ENCODE results near the gene MCTP1. TPM values are rescaled to one million over a fixed set of nuclear protein-coding genes. Genes with fewer than 3 reads are reported as not detected.
A peak's percentile ranks its signal among the peaks of the same experiment; 100 is the strongest.

The MCTP1 gene
- total RNA-seq, 1 donor from 2014 or later: 1.9 TPM

DNA sequence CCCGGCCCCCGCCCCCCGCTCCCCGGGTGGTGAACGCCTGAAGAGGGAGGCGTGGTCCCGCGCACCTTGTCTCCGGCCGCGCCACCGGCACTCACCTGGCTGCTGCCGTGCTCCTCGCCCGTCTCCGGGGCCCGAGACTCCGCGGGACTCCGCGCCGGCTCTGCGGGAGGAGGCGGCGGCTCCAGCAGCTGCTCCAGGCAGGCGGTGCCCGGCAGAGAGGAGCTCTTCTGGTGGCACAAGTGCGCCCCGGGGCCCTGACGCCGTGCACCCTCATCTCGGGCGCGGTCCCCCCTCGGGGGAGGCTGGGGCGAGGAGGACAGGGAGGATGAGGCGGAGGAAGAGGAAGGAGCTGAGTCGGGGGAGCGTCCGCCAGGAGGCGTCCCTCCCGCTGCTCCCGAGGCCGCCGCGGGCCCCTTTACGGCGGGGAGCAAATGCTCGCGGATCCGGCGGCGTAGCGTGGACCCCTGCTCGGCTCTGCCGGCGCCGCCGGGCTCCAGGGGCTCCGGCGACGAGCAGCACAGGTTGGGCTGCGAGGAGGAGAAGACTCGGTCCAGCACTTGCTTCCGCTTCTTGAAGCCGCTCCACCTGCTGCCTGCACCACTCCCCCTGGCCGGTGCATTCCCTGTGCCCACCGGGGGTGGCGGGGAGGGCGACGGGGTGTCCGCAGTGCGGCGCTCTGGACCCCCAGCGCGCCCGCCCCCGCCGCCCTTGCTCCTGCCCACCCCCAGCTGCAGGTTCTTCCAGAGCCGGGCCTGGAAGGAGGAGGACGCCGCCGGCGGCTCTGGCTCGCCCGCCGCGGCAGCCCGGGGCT lies 928 bp downstream of the MCTP1 start:
- H3K9me3 Mint-ChIP-seq: no peaks in the 10 kb centered on the region
- ATAC-seq (ENCODE audit: low read depth): peak; percentile 56
- H3K36me3 Mint-ChIP-seq (ENCODE audit: low read depth): no peaks in the 10 kb centered on the region
- ChIA-PET POLR2A (no interaction called here), CTCF (interaction anchor here (1.0 kb wide), 1 partner anchor 21 kb away, joined by 3 read pairs; no protein-coding TSS in a partner anchor)
- TF ChIP-seq, protein P1, sequence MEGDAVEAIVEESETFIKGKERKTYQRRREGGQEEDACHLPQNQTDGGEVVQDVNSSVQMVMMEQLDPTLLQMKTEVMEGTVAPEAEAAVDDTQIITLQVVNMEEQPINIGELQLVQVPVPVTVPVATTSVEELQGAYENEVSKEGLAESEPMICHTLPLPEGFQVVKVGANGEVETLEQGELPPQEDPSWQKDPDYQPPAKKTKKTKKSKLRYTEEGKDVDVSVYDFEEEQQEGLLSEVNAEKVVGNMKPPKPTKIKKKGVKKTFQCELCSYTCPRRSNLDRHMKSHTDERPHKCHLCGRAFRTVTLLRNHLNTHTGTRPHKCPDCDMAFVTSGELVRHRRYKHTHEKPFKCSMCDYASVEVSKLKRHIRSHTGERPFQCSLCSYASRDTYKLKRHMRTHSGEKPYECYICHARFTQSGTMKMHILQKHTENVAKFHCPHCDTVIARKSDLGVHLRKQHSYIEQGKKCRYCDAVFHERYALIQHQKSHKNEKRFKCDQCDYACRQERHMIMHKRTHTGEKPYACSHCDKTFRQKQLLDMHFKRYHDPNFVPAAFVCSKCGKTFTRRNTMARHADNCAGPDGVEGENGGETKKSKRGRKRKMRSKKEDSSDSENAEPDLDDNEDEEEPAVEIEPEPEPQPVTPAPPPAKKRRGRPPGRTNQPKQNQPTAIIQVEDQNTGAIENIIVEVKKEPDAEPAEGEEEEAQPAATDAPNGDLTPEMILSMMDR (IDR thresholded peaks at IDR 0.05): no peak
- peaks cover 36% of the 10 kb centered on the region for H3K27me3 Mint-ChIP-seq
- peak overlapping the region; percentile 13 for H3K4me3 Mint-ChIP-seq
- peak; percentile 25 for DNase-seq
- H3K27ac Mint-ChIP-seq: no peak overlapping the region
- intact Hi-C loops (cut with micrococcal nuclease): no loop called here
- H3K4me1 Mint-ChIP-seq: peaks cover 11% of the 10 kb centered on the region

DNA sequence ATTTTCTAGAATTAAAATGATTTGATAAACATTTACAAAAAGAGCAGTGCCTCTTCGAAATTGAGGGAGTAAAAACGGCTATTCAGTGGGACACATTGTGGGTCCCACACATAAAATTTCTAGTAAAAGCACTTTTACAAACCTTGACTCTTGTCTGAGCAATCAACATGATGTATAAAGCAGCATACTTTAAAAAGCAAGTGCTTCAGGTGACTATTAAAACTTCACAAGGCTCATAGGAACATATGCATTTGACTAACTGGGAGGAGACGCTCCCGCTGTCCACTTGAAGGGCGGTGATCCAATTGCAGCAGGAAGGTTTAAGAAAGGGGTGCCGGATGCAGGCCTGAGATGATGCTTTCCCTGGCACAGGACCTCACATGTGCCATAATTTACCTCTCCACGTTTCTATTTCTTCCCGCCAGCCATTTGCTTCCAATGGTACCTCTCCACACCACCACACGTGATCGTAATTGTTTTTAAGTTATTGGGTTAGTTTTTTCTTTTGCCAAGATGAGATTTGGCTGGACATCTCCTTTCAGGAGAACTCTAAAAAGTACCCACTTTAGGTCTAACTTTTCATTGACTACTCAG lies 1.8 kb downstream of the MCTP1 start:
- no peak overlapping the region for H3K27ac Mint-ChIP-seq
- DNase-seq (no peak), ATAC-seq (ENCODE audit: low read depth) (no peak)
- no peaks in the 10 kb centered on the region for H3K36me3 Mint-ChIP-seq (ENCODE audit: low read depth)
- H3K9me3 Mint-ChIP-seq: no peaks in the 10 kb centered on the region
- CTCF ChIA-PET: interaction anchor here (1.0 kb wide), 1 partner anchor 20 kb away, joined by 3 read pairs; no protein-coding TSS in a partner anchor
- H3K4me1 Mint-ChIP-seq: peaks cover 11% of the 10 kb centered on the region
- intact Hi-C loops (cut with micrococcal nuclease): no loop called here
- peaks cover 36% of the 10 kb centered on the region for H3K27me3 Mint-ChIP-seq
- TF ChIP-seq, protein P1 (IDR thresholded peaks at IDR 0.05): no peak
- peak overlapping the region; percentile 63 for H3K4me3 Mint-ChIP-seq
- POLR2A ChIA-PET: no interaction called here

DNA sequence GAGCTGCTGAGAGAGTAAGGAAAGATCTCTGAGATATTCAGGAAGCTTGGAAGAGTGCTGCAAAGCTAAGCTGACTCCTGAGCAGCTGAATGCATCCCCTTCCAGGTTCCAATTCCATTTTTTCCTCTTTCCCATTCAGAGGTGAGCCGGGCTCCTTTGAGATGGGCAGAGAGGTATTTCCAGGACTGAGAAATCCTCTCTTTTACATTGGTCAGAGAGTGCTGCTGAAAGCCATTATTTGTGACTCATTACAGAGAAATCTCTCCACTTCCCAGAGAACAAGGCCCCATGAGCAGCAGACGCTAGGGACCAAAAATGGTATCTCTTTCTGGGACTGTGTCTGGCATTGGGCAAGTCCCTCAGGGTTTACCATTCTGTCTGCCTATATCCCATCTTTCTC lies 3.7 kb downstream of the MCTP1 start:
- H3K27me3 Mint-ChIP-seq: peaks cover 29% of the 10 kb centered on the region
- no peak for DNase-seq
- intact Hi-C loops (cut with micrococcal nuclease): no loop called here
- no peak overlapping the region for H3K4me3 Mint-ChIP-seq
- H3K4me1 Mint-ChIP-seq: peaks cover 11% of the 10 kb centered on the region
- H3K36me3 Mint-ChIP-seq (ENCODE audit: low read depth): no peaks in the 10 kb centered on the region
- no peak overlapping the region for H3K27ac Mint-ChIP-seq
- TF ChIP-seq, protein P1 (IDR thresholded peaks at IDR 0.05): no peak
- H3K9me3 Mint-ChIP-seq: no peaks in the 10 kb centered on the region
- CTCF ChIA-PET: no interaction called here
- ATAC-seq (ENCODE audit: low read depth): no peak
- POLR2A ChIA-PET: no interaction called here

DNA sequence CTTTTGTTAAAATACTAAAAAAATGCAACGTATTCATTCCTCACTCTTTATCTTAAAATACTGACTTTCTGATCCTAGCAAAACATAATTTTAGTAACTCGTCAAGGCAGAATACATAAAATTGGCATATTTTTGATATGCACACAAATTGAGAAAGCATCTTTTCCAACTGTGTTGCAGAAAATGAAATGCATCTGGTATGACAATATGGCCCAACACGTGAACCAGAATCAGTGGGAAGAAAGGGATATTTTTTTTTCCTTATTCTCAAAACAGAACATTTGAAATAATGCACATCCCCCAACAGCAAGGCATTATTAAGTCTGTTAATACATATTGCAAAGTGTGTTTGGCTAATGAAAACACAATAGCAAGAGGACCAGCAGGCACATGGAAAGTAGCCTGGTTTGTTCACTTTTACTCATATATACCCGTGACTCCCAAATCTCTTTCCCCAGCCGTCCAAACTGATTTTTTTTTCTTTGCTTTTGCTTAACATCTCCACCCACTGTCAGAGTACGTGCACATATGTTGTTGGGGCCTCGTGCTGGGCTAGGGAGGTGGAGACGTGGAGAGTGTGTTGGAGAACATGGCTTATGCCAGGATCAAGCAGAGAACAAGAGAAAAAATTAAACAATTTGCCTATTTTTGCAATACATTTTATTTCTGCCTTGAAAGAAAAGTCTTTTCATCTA lies 4.3 kb downstream of the MCTP1 start:
- ChIA-PET CTCF (no interaction called here), POLR2A (no interaction called here)
- TF ChIP-seq, protein P1 (IDR thresholded peaks at IDR 0.05): no peak
- peaks cover 11% of the 10 kb centered on the region for H3K4me1 Mint-ChIP-seq
- H3K27me3 Mint-ChIP-seq: peaks cover 31% of the 10 kb centered on the region
- no peak for ATAC-seq (ENCODE audit: low read depth)
- intact Hi-C loops (cut with micrococcal nuclease): no loop called here
- H3K36me3 Mint-ChIP-seq (ENCODE audit: low read depth): no peaks in the 10 kb centered on the region
- DNase-seq: no peak
- H3K9me3 Mint-ChIP-seq: no peaks in the 10 kb centered on the region
- H3K27ac Mint-ChIP-seq: no peak overlapping the region
- H3K4me3 Mint-ChIP-seq: no peak overlapping the region

DNA sequence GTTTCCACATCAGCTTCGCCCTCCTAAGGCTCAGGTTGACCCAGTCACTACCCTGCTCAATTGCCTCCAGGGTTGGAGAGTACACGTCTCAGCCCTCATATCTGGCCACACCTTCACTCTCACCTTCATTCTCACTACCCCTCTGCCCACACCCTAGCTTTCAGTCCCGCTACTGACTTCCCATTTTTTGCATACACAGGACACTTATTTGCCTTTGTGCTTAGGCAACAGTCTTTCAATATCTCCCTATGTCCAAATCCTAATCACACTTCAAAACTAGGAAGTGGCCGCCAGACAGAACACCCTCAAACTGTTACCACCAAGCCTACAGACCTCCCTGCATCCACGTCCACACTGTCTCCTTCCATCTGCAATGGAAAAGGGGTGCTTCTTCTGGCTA lies 10.9 kb downstream of the MCTP1 start:
- Mint-ChIP-seq H3K9me3 (no peaks in the 10 kb centered on the region), H3K4me1 (no peaks in the 10 kb centered on the region), H3K27me3 (peaks cover 8% of the 10 kb centered on the region), H3K4me3 (no peak overlapping the region), H3K36me3 (ENCODE audit: low read depth) (no peaks in the 10 kb centered on the region), H3K27ac (no peak overlapping the region)
- ATAC-seq (ENCODE audit: low read depth) (no peak), DNase-seq (no peak)
- intact Hi-C loops (cut with micrococcal nuclease): no loop called here
- ChIA-PET POLR2A (no interaction called here), CTCF (no interaction called here)
- TF ChIP-seq, protein P1 (IDR thresholded peaks at IDR 0.05): no peak

Data from activated B cell treated with CpG ODN at 0.5 μM for 24 hours (primary cell).